Upper lobe of right lung (tissue), 1 donor: Measurements from ENCODE around the gene PSG7. TPM values are rescaled to one million over a fixed set of nuclear protein-coding genes. Genes with fewer than 3 reads are reported as not detected.
"Not testable (repeated sequence)": the region's sequence is repeated elsewhere in the genome, so short reads cannot be mapped to it uniquely, and the experiment has no call there.

Experiments
- ATAC-seq: fragments of 200-7000 bp; cut with Tn5 transposase; one replicate; pipeline ENCODE4 v1.9.1; 2020; ENCODE audit warnings: mild to moderate bottlenecking, moderate library complexity
- DNase-seq: peaks from one replicate; pipeline ENCODE4 v3.0.0-alpha.2; 2020
- H3K27ac ChIP-seq: fragments of 200-600 bp; one replicate; pipeline ENCODE4 v1.8.0; 2022
- H3K27me3 ChIP-seq: fragments of 200-600 bp; one replicate; pipeline ENCODE4 v1.8.0; 2022; ENCODE audit warnings: mild to moderate bottlenecking
- H3K36me3 ChIP-seq: fragments of 200-600 bp; one replicate; pipeline ENCODE4 v1.8.0; 2022
- H3K4me1 ChIP-seq: fragments of 200-600 bp; one replicate; pipeline ENCODE4 v1.8.0; 2022
- H3K4me3 ChIP-seq: fragments of 200-600 bp; one replicate; pipeline ENCODE4 v1.8.0; 2022; ENCODE audit warnings: mild to moderate bottlenecking
- H3K9me3 ChIP-seq: fragments of 200-600 bp; one replicate; pipeline ENCODE4 v1.8.0; 2022
- CTCF ChIP-seq: fragments of 200-600 bp; IDR thresholded peaks from one replicate; pipeline ENCODE4 v1.8.0; 2022; ENCODE audit warnings: antibody characterized with exemption
- intact Hi-C: fragments of 100-400 bp; cut with DNase I; formaldehyde crosslinking; loops from one replicate; pipeline ENCODE4 v1.11.0; 2022
- total RNA-seq: library from RNA; stranded (reverse); fragmentation: NEBNext Ultra II Directional; extraction: Animal tissue kit (Norgen Biotek cat#: 25700); gene quantifications from one replicate; pipeline ENCODE4 v1.2.1, GENCODE V29; 2021
- donor health status: DM: no; HTN: yes; CAD: no; lungs with severe emphysema.

Gene PSG7
- total RNA-seq, 1 donor from 2014 or later = not detected

- Histone ChIP-seq H3K9me3 (no peaks in the 10 kb centered on the region), H3K4me1 (no peaks in the 10 kb centered on the region), H3K27me3 (peaks cover 11% of the 10 kb centered on the region), H3K4me3 (no peak overlapping the region), H3K36me3 (no peaks in the 10 kb centered on the region), H3K27ac (no peak overlapping the region)
- intact Hi-C loops = no loop called here
- no peak for DNase-seq
- peak; percentile 42 for TF ChIP-seq CTCF
- no peak for ATAC-seq
These were observed 5.3 kb upstream of the PSG7 start for GRCh38 chr19:42942187-42942789.

- H3K27me3 ChIP-seq, H3K36me3 ChIP-seq, H3K9me3 ChIP-seq, DNase-seq, H3K27ac ChIP-seq, intact Hi-C loops, H3K4me1 ChIP-seq, H3K4me3 ChIP-seq, ATAC-seq: not testable (repeated sequence)
These were observed 2.3 kb downstream of the PSG7 start for GRCh38 chr19:42934726-42935125.

GRCh38 chr19:42934183-42934582 lies 2.8 kb downstream of the PSG7 start:
- ATAC-seq, DNase-seq, H3K36me3 ChIP-seq, H3K27me3 ChIP-seq, H3K9me3 ChIP-seq, H3K4me3 ChIP-seq, intact Hi-C loops, H3K4me1 ChIP-seq, H3K27ac ChIP-seq: not testable (repeated sequence)

GRCh38 chr19:42933412-42933811 lies 3.6 kb downstream of the PSG7 start:
- H3K27ac ChIP-seq, DNase-seq, intact Hi-C loops: not testable (repeated sequence)

GRCh38 chr19:42932485-42933101 lies 4.4 kb downstream of the PSG7 start:
- ATAC-seq, H3K27me3 ChIP-seq: not testable (repeated sequence)

More at GRCh38 chr19:42933412-42933811, 3.6 kb downstream of the PSG7 start:
- not testable (repeated sequence) for H3K27me3 ChIP-seq, H3K9me3 ChIP-seq, H3K36me3 ChIP-seq, ATAC-seq, H3K4me3 ChIP-seq, H3K4me1 ChIP-seq

GRCh38 chr19:42930214-42930613 lies 6.8 kb downstream of the PSG7 start:
- H3K27ac ChIP-seq, DNase-seq, intact Hi-C loops, H3K36me3 ChIP-seq, H3K4me3 ChIP-seq, ATAC-seq, H3K27me3 ChIP-seq, H3K9me3 ChIP-seq, H3K4me1 ChIP-seq: not testable (repeated sequence)
- TF ChIP-seq CTCF = peak; percentile 32

More at GRCh38 chr19:42932485-42933101, 4.4 kb downstream of the PSG7 start:
- intact Hi-C loops, H3K4me1 ChIP-seq, H3K9me3 ChIP-seq, H3K4me3 ChIP-seq, H3K27ac ChIP-seq, DNase-seq, H3K36me3 ChIP-seq: not testable (repeated sequence)

- intact Hi-C loops = no loop called here
- H3K4me1 ChIP-seq = no peaks in the 10 kb centered on the region
- H3K4me3 ChIP-seq = no peak overlapping the region
- TF ChIP-seq CTCF = no peak
- H3K27me3 ChIP-seq = no peaks in the 10 kb centered on the region
- no peak for ATAC-seq
- DNase-seq = no peak
- no peaks in the 10 kb centered on the region for H3K36me3 ChIP-seq
- no peak overlapping the region for H3K27ac ChIP-seq
- H3K9me3 ChIP-seq = no peaks in the 10 kb centered on the region
These were observed 8.1 kb downstream of the PSG7 start for GRCh38 chr19:42928896-42929295.
